DMS 273 treated with DMSO at 0.1 percent for 48 hours (cell line): Measurements from ENCODE around the gene DFFA.

ENCODE experiments used
- DNase-seq: peaks from one replicate; lab custom pipeline; 2025; lab: John Stamatoyannopoulos, UW

Gene DFFA, protein sequence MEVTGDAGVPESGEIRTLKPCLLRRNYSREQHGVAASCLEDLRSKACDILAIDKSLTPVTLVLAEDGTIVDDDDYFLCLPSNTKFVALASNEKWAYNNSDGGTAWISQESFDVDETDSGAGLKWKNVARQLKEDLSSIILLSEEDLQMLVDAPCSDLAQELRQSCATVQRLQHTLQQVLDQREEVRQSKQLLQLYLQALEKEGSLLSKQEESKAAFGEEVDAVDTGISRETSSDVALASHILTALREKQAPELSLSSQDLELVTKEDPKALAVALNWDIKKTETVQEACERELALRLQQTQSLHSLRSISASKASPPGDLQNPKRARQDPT

GRCh38 chr1:10472220-10473144, at the start of gene DFFA:
DFFA (minus strand) TSS chr1:10472529; CDS start chr1:10472458, 71 bp downstream.
- peak; percentile 98 for DNase-seq

GRCh38 chr1:10521537-10522157, 49.3 kb upstream of the DFFA start:
- no peak for DNase-seq

DNA sequence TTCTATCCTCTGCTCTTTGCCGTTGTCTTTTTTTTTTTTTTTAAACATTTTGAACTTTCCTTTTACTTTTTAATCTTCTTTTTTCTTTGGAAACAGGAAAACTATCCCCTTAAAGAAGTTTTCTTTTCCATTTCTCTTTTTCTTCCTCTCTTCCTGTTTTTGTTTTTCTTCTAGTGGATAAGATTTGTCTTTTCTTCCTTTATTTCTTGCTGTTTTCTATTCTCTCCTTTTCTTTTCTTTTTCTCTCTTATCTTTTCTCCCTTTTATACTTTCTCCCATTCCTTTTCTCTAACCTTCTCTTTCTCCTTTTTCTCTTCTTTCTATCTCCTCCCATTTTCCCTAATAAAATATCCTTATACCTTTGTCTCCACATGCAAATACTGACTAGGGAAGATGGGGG, 48.6 kb upstream of the DFFA start:
- DNase-seq, result no peak

DNA sequence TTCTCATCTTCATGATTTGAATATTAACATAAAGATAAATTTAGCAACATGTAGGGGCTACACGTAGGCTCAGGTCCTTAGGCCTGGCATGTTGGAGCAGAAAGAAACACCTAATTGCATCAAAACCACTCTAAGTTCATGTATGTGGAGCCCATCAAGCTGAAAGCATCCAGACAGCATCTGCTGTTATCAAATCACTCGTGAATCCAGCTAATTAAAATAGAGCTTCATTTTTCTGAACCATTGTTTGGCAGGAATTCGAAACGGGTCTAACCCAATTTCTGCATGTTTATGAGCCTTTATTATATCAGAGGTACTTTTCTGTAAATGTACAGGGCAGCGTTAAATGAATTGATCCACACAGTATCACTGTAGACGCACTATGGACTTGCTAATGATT, 48.2 kb upstream of the DFFA start:
- DNase-seq, result no peak

DNA sequence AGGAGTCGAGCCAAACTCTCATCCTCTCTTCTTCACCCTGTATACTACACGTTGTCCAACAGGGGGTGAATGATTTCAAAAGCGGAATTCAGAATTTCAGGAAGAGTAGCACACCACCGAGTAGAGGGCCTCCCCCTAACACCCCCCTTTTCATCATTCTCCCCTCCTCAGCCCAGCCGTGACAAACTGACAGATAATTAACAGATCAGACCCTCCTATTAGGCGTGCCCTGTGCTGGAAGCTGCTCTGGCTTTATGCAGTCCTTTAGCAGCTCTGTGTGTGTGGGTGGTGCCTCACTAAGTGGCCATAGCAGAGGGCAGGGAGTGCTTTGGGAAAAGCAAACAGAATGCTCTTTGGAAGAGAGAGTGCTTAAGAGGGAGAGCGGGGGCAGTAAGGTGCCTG, 46.7 kb upstream of the DFFA start:
- no peak for DNase-seq

DNA sequence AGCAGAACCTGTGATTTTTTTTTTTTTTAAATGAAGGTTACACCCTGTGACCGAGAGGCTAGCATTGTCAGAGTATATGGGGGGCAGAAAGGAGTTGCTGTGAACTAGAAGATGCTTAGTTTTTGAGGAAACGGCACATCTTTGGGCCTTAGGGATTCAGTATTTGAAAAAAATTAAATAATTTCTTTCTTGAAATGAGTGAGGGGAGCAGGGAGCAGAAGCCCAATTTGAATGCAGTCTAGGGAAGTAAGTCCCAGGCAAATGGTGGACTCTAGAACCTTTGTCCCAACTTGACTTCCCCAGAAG, 45.3 kb upstream of the DFFA start:
- DNase-seq, result no peak

- DNase-seq, result no peak
Observed at GRCh38 chr1:10516925-10517676, 44.8 kb upstream of the DFFA start.

- no peak for DNase-seq
Observed at GRCh38 chr1:10515976-10516750, 43.8 kb upstream of the DFFA start.

- DNase-seq, result no peak
Observed at GRCh38 chr1:10515301-10515975, 43.1 kb upstream of the DFFA start.

DNA sequence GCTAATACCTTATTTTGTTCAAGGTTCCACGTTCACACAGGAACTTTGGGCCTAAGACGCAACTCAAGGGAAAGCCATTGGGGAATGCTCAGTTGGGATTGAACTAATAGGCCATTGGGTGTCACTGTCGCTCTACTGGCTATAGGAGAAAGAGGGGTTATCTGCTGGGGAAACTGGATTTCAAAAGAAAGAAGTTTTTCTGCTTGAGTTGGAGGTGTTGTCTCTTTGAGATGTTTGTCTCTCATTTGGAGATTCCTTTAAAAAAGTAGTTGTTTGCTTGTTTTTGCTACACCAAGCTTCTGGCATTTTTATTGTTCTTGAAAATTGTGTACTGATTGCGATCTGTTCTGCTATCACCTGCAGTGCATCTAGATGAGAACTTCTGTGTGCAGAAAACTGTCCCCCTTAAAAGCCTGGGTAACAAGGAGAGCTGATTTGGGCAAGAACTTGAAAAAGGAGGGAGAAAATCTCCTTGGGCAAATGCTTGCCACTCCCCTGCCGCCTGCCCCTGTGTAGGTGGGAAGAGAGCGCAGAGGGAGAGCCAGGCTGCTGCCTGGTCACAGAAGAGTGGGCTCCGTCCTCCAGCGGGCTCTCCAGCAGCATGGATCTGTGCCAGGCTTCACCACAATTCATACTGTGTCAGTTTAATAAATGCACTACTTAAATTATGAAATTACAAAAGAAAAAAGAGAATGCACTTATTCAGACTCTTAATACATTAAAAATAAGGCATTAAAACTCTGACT, 42.3 kb upstream of the DFFA start:
- DNase-seq, result peak; percentile 22

DNA sequence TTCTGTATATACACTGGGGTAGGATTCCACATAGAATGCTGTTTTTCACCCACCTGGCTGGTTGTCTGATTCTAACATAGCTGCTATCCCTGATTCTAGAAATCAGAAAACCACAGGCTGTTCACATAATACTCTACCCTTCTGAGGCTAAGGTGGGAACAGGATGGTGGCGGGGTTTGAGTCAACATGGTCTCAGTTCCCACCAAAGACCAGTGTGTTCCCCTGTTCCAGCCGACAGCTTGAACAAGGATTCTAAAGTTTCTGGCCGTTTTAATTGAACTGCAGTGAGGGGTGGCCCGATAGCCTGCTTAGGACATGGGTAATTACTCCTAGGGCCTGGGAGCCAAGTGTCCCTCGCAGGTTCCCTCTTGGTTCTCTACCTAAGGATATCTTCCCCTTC, 40.9 kb upstream of the DFFA start:
- no peak for DNase-seq

DNA sequence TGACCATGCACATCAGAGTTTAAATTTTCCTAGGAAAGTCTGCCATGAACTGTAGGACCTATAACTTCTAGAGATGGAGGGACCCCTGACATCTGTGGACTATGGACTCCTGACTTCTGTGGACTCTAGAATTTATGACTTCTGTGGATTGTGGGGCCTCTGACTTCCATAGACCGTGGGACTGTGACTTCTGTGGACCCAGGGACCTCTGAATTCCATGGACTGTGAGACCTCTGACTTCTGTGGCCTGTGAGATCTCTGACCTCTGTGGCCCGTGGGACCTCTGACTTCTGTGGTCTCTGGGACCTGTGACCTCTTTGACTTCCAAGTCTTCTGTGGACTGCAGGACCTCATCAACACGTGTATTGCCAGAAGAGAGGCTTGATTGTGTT, 39.2 kb upstream of the DFFA start:
- no peak for DNase-seq

- DNase-seq, result no peak
Observed at GRCh38 chr1:10510520-10511493, 38.5 kb upstream of the DFFA start.

GRCh38 chr1:10509809-10510509, 37.6 kb upstream of the DFFA start:
- no peak for DNase-seq

- DNase-seq, result peak; percentile 73
Observed at GRCh38 chr1:10508511-10508951, 36.2 kb upstream of the DFFA start.

DNA sequence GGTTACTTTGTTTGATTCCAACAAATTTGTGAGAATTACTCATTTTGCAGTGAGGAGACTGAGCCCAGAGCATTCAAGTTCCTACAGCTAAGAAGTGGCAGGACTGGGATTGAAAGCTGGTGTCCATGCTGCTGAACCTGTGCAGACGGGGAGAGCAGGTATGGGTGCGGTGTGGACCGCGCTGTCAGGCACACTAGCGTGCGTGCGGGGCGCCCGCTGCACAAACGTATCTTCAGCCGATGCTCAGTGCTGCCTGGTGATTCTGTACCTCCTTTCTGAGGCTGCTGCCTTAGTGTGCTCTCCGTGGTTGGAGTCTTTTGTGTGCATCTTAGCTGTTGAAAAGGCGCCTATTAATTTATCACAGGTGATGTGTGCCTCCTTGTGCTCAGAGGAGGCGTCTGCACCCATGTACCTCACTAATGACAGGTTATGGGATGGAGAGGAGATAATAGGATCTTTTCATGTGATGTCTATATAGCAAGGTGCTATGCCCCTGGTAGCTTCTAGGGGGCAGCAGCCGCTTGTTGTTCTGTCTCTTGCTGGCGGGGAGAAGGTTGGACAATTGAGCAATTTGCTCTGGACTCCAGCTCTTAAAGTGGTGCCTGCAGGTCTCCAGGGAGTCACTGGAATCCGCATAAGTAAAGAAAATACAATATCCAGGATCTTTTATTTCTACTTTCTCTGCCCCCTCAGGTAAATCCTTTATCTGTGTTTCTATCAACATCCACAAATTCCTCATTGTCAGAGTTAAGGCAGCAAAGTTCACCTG, 35.0 kb upstream of the DFFA start:
- peak; percentile 75 for DNase-seq

GRCh38 chr1:10506677-10507047, 34.3 kb upstream of the DFFA start:
- DNase-seq, result no peak
